T47D (cell line): Measurements from ENCODE around the gene DCBLD2.

Experiments
- DNase-seq, 2 experiments: peaks; one replicate each; pipeline versions ENCODE4 v3.0.0 to v3.0.0-alpha.2; 2011 to 2012; ENCODE audit warnings: low read depth in 1 of 2, low spot score in 1 of 2
- JUND ChIP-seq: IDR thresholded peaks from 2 replicates; pipeline ENCODE4 v1.6.1; 2012; ENCODE audit warnings: low read depth
- in situ Hi-C: cut with HindIII; loops from 2 replicates; pipeline ENCODE4 v1.10.0; 2016; ENCODE audit warnings: low sequenced_read_pairs, low pct_unique_long_range_greater_than_20kb

Gene DCBLD2

GRCh38 chr3:98901392-98902350 is at the start of gene DCBLD2:
DCBLD2 (minus strand) TSS chr3:98901695; CDS start chr3:98901326, 369 bp downstream.
- in situ Hi-C loops, result no loop called here
- no peak for TF ChIP-seq JUND
- DNase-seq, result peak; percentile 99

GRCh38 chr3:98945666-98946065 is 44.2 kb upstream of the DCBLD2 start:
- in situ Hi-C loops, result no loop called here
- TF ChIP-seq JUND, result no peak
- DNase-seq, result no peak

- no peak for DNase-seq
- TF ChIP-seq JUND, result no peak
- in situ Hi-C loops, result no loop called here
Observed at GRCh38 chr3:98945101-98945524, 43.6 kb upstream of the DCBLD2 start.

GRCh38 chr3:98930413-98930812 is 28.9 kb upstream of the DCBLD2 start:
- TF ChIP-seq JUND, result no peak
- in situ Hi-C loops, result no loop called here
- DNase-seq, result no peak

- in situ Hi-C loops, result no loop called here
- no peak for TF ChIP-seq JUND
- no peak for DNase-seq
Observed at GRCh38 chr3:98921957-98922356, 20.5 kb upstream of the DCBLD2 start.

DNA sequence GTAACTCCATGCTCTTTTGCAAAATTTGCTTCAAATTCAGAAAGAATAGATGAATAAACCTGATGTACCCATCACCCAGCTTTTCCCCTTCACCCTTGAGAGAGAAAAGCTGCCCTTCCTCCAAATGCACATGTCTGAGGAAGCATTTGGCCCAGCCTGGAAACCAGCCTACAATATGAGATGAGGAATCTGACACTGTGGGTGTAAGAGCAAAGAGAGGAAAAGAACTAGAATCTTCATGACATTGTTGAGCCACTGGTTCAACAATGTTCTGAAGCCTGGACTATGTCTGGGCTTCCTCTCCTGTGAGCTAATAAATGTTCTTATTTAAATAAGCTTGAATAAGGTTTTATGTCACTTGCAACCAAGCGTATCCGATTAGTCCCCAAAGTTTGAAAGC is 18.7 kb upstream of the DCBLD2 start:
- in situ Hi-C loops, result no loop called here
- no peak for TF ChIP-seq JUND
- DNase-seq, result no peak

DNA sequence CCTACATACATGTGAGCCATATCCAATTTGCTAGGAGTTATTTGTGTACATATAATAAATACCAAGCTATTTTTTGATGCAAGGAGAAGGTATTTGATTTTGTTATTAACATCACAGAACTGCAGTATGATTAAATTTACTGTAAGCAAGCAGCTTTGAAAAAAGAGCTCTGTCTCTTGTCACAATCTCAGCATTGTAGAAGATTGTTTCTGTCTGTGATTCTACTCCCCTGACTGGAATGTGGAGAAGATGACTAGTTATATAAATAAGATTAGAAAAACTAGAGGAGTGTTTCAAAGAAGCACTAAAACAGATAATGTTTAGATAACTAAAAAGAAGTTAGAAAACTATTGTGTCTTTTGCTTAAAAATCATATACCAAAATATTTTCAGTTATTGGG is 17.1 kb upstream of the DCBLD2 start:
- no peak for DNase-seq
- in situ Hi-C loops, result no loop called here
- TF ChIP-seq JUND, result no peak

- in situ Hi-C loops, result no loop called here
- TF ChIP-seq JUND, result no peak
Observed at GRCh38 chr3:98917608-98918007, 16.1 kb upstream of the DCBLD2 start.

GRCh38 chr3:98914210-98915080 is 12.9 kb upstream of the DCBLD2 start:
- TF ChIP-seq JUND, result no peak
- in situ Hi-C loops, result no loop called here
- no peak for DNase-seq

More at GRCh38 chr3:98917608-98918007, 16.1 kb upstream of the DCBLD2 start:
- no peak for DNase-seq

DNA sequence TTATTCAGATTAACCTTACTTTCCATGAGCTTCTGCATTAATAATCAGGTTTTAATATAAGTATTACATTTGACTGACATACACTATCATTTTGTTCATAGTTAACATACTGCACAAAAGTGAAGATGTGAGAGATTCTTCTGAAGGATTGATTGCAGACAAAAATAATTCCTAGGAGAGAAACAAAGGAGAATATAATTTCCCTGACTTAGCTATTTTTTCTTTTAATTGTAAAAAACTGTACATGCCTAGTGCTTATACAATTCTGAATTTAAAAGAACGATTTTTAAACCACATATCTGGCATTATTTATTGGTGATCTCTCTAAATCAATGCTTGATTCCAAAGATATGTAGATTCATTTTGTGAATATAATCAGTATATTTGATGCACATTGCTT is 11.0 kb upstream of the DCBLD2 start:
- no peak for TF ChIP-seq JUND
- DNase-seq, result no peak
- in situ Hi-C loops, result no loop called here

GRCh38 chr3:98906230-98906629 is 4.7 kb upstream of the DCBLD2 start:
- no peak for TF ChIP-seq JUND
- no peak for DNase-seq
- in situ Hi-C loops, result no loop called here

DNA sequence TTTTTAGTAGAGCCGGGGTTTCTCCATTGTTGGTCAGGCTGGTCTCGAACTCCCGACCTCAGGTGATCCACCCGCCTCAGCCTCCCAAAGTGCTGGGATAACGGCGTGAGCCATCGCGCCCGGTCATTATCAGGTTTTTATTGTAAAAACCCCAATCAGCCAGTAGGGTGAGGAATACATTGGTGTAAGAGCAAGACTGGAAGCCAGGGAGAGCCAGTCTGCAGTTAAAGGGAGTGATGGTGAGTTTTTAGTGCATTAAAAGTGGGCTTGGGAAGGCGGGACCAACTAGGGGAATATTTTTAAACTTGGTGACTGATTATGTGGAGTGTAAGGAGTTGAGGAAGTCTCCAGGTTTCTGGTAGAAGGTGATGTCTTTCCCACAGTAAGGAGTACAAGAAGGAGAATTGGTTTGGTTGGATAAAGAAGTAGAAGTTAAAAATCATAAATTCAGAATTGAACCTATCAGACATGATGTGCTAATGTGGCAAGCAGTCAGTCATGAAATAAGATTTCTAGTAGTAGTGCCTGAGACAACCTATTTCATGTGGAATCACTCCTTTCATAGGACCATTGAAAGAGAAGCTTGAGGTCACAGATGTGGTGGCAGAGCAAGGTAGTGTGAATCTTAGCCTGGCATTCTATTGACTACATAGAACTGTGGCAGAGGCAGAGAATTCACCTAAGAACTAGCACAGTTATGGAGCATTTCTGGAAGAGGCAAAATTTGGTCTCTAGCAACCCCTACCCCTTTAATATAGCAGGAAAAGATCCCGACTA is 2.4 kb upstream of the DCBLD2 start:
- no peak for TF ChIP-seq JUND
- no peak for DNase-seq
- in situ Hi-C loops, result no loop called here
